Thyroid gland (tissue), 4 donors: ENCODE measurements around the gene HPGDS. TPM values are rescaled to one million over a fixed set of nuclear protein-coding genes. Genes with fewer than 3 reads are reported as not detected.
"Not testable (repeated sequence)": the region's sequence is repeated elsewhere in the genome, so short reads cannot be mapped to it uniquely, and the experiment has no call there.

ENCODE experiments used
- DNase-seq, 2 donors: peaks; one replicate each; pipeline ENCODE4 v3.0.0-alpha.2; 2019
- H3K27ac ChIP-seq, 3 donors: fragments of 200-600 bp; sonication (generic); 1 replicate in 2 of 3; 2 replicates in 1 of 3; pipeline ENCODE4 v1.5.1; 2016 to 2019; ENCODE audit warnings: mild to moderate bottlenecking in 1 of 3, moderate library complexity in 1 of 3
- H3K27me3 ChIP-seq: fragments of 200-600 bp; sonication (generic); one replicate; pipeline ENCODE4 v1.5.1; 2019
- H3K36me3 ChIP-seq, 2 donors: fragments of 200-600 bp; sonication (generic); one replicate each; pipeline ENCODE4 v1.5.1; 2016 to 2019
- H3K4me1 ChIP-seq, 2 donors: fragments of 200-600 bp; sonication (generic); one replicate each; pipeline ENCODE4 v1.5.1; 2017 to 2019
- H3K4me3 ChIP-seq, 3 donors: fragments of 200-600 bp; sonication (generic); replicated peaks in 1 of 3; 1 replicate in 2 of 3; 2 replicates in 1 of 3; pipeline ENCODE4 v1.5.1; 2016; ENCODE audit warnings: mild to moderate bottlenecking in 1 of 3
- H3K9me3 ChIP-seq: fragments of 200-600 bp; sonication (generic); one replicate; pipeline ENCODE4 v1.5.1; 2017
- POLR2A ChIP-seq, 2 donors: fragments of 450-650 bp; IDR thresholded peaks; one replicate each; pipeline ENCODE4 v1.6.1; 2017; ENCODE audit warnings: antibody characterized with exemption in 2 of 2, mild to moderate bottlenecking in 2 of 2, moderate library complexity in 1 of 2
- WGBS, 2 donors: methylation state at CpG; one replicate each; pipeline ENCODE4 v1.1.5; 2017; 5-methylcytosine and 5-hydroxymethylcytosine counted together
- intact Hi-C: fragments of 100-400 bp; cut with DNase I; formaldehyde crosslinking; loops from one replicate; pipeline ENCODE4 v1.15.1; 2023
- total RNA-seq, 4 donors: library from RNA; depleted of rRNA; stranded (reverse); fragments of >200 nt; gene quantifications; one replicate each; pipeline ENCODE4 v1.2.3, GENCODE V29; 2016
- TF ChIP-seq, protein P1 (sequence below), 6 experiments: fragments of 200-600 bp in 3 of 6; fragments of 450-650 bp in 3 of 6; sonication (generic) in 3 of 6; IDR thresholded peaks; one replicate each; pipeline ENCODE4 v1.5.1; 2016 to 2019; ENCODE audit warnings: antibody characterized with exemption in 6 of 6, mild to moderate bottlenecking in 2 of 6, inconsistent platforms in 1 of 6, moderate library complexity in 1 of 6

Gene HPGDS
- under 1 TPM in 1 of 4 donors, not detected in 3; 0.67 TPM for total RNA-seq

DNA sequence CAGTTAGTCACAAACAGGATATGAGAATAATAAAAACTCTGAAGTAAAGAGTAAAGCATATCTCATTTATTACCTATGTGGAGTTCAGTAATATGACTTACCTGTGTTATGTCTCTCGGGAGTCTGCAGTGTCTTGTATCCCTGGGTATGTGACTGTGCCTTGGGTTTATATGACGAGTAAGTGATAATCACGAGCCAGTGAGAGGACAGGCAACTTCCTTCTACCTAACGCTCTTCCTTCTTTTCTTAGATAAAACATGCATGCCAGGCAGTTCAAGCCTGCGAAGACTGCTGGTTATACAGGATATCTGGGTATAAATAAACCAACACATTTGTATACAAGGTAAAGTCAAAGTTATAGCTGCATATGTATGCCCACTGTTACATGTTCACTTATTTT is at the start of gene HPGDS:
Gene HPGDS, minus strand, starts transcription at position 143 of the 400 bp plus-strand sequence. CDS start 8,207 bp downstream, outside the sequence.
- TF ChIP-seq POLR2A (IDR thresholded peaks at IDR 0.05), result no peak
- TF ChIP-seq, protein P1, sequence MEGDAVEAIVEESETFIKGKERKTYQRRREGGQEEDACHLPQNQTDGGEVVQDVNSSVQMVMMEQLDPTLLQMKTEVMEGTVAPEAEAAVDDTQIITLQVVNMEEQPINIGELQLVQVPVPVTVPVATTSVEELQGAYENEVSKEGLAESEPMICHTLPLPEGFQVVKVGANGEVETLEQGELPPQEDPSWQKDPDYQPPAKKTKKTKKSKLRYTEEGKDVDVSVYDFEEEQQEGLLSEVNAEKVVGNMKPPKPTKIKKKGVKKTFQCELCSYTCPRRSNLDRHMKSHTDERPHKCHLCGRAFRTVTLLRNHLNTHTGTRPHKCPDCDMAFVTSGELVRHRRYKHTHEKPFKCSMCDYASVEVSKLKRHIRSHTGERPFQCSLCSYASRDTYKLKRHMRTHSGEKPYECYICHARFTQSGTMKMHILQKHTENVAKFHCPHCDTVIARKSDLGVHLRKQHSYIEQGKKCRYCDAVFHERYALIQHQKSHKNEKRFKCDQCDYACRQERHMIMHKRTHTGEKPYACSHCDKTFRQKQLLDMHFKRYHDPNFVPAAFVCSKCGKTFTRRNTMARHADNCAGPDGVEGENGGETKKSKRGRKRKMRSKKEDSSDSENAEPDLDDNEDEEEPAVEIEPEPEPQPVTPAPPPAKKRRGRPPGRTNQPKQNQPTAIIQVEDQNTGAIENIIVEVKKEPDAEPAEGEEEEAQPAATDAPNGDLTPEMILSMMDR (IDR thresholded peaks at IDR 0.05), result no peak
- H3K36me3 ChIP-seq, result no peaks in the 10 kb centered on the region
- 82 to 84% methylated on average over 5 of the region's 5 CpGs for WGBS, 2 donors

DNA sequence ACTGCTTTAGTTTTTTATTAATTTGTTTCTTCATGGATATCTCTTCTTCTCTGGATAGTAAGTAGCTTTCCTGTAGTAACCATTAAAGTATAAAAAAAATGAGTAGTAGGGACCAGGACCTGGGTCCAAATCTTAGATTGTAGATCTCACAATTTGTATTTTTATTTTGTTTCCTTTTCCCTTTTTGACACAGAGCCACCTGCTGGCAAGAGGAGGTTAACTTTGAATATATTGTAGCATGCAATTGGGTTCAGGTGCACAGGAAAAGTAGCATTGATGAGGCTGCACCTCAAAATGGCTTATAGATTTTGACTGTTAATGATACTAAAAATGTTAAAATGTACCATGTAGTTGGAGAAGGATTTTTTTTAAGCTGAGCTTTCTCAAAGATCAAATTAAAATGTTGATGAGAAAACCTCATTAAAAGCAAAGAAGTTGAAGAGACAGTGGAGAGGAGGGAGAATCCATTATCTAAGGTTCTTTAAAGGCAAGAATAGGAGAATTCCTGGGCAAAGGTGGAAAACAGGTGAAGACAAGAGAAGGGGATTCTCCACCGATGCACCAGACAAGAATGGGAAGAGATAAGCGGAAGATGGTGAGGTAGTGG is 48.3 kb upstream of the HPGDS start:
- Histone ChIP-seq H3K27me3 (no peaks in the 10 kb centered on the region), H3K9me3 (no peaks in the 10 kb centered on the region), H3K4me3 (no peak overlapping the region), H3K27ac (no peak overlapping the region), H3K36me3 (no peaks in the 10 kb centered on the region), H3K4me1 (no peaks in the 10 kb centered on the region)
- 75 to 86% methylated on average over 2 of the region's 2 CpGs for WGBS, 2 donors
- intact Hi-C loops, result no loop called here
- TF ChIP-seq, protein P1 (IDR thresholded peaks at IDR 0.05), result peak in 3 of 6 experiments; percentile 33 to 41 (median 37)
- no peak for TF ChIP-seq POLR2A (IDR thresholded peaks at IDR 0.05)
- peak in 1 of 2 donors; percentile 2 for DNase-seq

More for the DNA sequence above, at the start of gene HPGDS:
- Histone ChIP-seq H3K27me3 (no peaks in the 10 kb centered on the region), H3K4me3 (no peak within 1 kb of the TSS), H3K27ac (no peak within 1 kb of the TSS), H3K4me1 (no peaks in the 10 kb centered on the region), H3K9me3 (no peaks in the 10 kb centered on the region)
- intact Hi-C loops, result no loop called here
- DNase-seq, result no peak

DNA sequence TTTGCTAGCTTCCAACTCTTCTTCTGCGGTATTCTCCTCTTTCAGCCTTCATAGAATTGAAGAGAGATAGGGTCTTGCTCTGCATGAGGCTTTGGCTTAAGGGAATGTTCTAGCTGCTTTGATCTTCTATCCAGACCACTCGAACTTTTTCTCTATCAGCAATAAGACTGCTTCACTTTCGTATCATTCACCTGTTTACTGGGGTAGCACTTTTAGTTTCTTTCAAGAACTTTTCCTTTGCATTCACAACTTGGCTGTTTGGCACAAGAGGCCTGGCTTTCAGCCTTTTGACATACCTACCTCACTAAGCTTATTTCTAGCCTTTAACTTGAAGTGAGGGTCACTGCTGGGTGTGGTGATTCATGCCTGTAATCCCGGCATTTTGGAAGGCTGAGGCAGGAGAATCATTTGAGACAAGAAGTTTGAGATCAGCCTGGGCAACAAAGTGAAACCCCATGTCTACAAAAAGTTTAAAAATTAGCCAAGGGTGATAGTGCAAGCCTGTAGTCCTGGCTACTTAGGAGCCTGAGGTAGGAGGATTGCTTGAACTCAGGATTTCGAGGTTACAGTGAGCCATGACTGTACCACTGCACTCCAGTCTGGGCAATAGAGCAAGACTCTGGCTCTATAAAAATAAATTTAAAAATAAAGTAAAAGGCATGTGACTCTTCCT is 47.1 kb upstream of the HPGDS start:
- no peak for DNase-seq
- Histone ChIP-seq H3K9me3 (no peaks in the 10 kb centered on the region), H3K27me3 (no peaks in the 10 kb centered on the region), H3K4me3 (no peak overlapping the region), H3K27ac (no peak overlapping the region), H3K36me3 (no peaks in the 10 kb centered on the region), H3K4me1 (no peaks in the 10 kb centered on the region)
- intact Hi-C loops, result no loop called here
- TF ChIP-seq, protein P1 (IDR thresholded peaks at IDR 0.05), result no peak
- TF ChIP-seq POLR2A (IDR thresholded peaks at IDR 0.05), result no peak
- 91% methylated on average over 5 of the region's 5 CpGs for WGBS, 2 donors

- H3K27me3 ChIP-seq, H3K4me1 ChIP-seq, DNase-seq, H3K4me3 ChIP-seq, H3K36me3 ChIP-seq, H3K9me3 ChIP-seq, intact Hi-C loops, H3K27ac ChIP-seq: not testable (repeated sequence)
- WGBS, 2 donors, result 72 to 76% methylated on average over 4 of the region's 4 CpGs
These were observed 45.3 kb upstream of the HPGDS start for GRCh38 chr4:94387965-94388364.

- H3K27me3 ChIP-seq, intact Hi-C loops, DNase-seq, H3K4me3 ChIP-seq, H3K36me3 ChIP-seq, H3K27ac ChIP-seq, H3K9me3 ChIP-seq, H3K4me1 ChIP-seq: not testable (repeated sequence)
- 65 to 78% methylated on average over 3 of the region's 3 CpGs for WGBS, 2 donors
These were observed 42.8 kb upstream of the HPGDS start for GRCh38 chr4:94385452-94385851.

DNA sequence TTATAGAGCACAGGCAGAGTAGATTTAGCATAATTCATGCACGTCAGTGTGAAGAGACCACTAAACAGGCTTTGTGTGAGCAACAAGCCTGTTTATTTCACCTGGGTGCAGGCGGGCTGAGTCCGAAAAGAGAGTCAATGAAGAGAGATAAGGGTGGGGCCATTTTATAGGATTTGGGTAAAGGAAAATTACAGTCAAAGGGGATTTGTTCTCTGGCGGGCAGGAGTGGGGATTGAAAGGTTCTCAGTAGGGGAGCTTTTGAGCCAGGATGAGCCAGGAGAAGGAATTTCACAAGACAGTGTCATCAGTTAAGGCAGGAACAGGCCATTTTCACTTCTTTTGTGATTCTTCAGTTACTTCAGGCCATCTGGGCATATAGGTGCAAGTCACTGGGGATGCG is 40.3 kb upstream of the HPGDS start:
- DNase-seq, H3K4me3 ChIP-seq, H3K27me3 ChIP-seq, H3K9me3 ChIP-seq, intact Hi-C loops, H3K27ac ChIP-seq, H3K36me3 ChIP-seq, H3K4me1 ChIP-seq: not testable (repeated sequence)
- 68 to 83% methylated on average over 5 of the region's 5 CpGs for WGBS, 2 donors
